G401 (cell line): ENCODE results near the gene ZNF804B. TPM values are rescaled to one million over a fixed set of nuclear protein-coding genes. Genes with fewer than 3 reads are reported as not detected.

Experiments used
- DNase-seq: peaks from one replicate; pipeline ENCODE4 v3.0.0-alpha.2; 2015; ENCODE audit warnings: low spot score
- in situ Hi-C: cut with HindIII; loops from 2 replicates; pipeline ENCODE4 v1.10.0; 2016; ENCODE audit warnings: low sequenced_read_pairs, mixed read lengths
- total RNA-seq: library from RNA; depleted of rRNA; stranded (reverse); fragments of >200 nt; shearing (Covaris generic); gene quantifications from 2 replicates; pipeline ENCODE4 v1.2.3, GENCODE V29; 2014; rRNA removed

The ZNF804B gene
- not detected in 2 replicates for total RNA-seq

GRCh38 chr7:88759230-88760135 lies at the start of gene ZNF804B:
ZNF804B (plus strand) TSS chr7:88759700; CDS start chr7:88759977, 277 bp downstream.
- in situ Hi-C loops, result no loop called here
- DNase-seq, result no peak

DNA sequence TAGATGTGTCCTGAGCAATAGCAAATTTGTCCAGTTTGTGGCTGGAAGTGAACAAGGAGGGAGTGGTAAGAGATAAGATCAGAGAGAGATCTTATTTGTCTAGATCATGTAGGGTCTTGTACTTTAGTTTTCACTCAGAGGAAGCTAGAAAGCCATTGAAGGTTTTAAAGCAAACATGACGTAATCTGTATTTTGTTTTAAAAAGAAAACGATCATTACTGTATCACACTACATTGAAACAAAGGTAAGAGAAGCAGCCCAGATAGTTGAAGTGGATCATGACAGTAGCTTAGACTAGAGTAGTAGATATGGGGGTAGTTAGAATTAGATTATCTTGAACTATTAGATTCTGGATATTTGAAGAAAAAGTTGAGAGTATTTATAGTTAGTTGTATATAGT lies 23.6 kb upstream of the ZNF804B start:
- DNase-seq, result no peak
- in situ Hi-C loops, result no loop called here

DNA sequence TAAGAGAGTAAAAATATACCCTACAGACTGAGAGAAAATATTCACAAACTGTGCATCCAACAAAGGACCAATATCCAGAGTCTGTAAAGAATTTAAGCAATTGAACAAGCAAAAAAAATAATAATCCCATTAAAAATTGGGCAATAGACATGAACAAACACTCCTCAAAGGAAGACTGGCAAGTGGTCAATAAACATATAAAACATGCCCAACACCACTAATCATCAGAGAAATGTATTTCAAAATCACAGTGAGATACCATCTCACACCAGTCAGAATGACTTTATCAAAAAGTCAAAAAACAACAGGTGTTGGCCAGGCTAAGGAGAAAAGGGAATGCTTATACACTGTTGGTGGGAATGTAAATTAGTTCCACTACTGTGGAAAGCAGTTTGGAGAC lies 21.9 kb upstream of the ZNF804B start:
- in situ Hi-C loops, result no loop called here
- no peak for DNase-seq

- DNase-seq, result no peak
- in situ Hi-C loops, result no loop called here
These were observed 13.4 kb upstream of the ZNF804B start for GRCh38 chr7:88746126-88746525.

DNA sequence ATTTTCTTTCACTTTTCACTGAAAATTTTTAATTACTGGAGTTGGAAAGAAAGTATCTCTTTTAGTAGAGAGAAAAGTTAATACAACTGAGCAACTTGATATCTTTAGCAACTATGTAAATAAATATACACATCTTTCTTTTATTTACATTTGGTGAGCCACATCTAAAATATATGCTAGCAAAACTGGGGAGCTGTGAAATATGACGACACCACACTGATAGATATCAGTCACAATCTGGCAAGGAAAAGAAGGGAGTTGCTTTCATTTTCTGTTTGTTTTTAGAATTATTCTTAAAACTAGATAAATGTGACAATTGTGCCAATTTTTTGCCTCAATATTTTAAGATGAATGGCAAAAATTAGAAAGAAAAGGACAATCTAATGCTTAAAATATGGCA lies 2.7 kb upstream of the ZNF804B start:
- in situ Hi-C loops, result no loop called here
- DNase-seq, result no peak

DNA sequence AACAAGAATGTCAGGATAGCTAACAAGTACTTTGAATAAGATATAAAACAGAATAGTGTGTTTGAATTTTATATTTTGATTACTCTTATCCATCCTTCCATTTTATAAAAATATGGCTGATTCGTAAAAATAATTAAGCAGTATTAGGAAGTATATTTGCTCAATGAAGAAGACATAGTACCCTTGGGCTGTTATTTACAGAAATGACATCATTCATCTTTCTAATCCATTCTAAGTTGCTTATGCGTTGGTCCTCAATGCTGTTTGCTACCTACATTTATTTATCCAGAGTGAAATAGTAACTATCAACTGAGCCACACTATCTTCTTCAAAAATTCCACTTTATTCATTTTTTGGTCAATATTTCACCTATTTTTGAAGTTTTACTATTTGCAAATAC lies 2.1 kb upstream of the ZNF804B start:
- DNase-seq, result no peak
- in situ Hi-C loops, result no loop called here

DNA sequence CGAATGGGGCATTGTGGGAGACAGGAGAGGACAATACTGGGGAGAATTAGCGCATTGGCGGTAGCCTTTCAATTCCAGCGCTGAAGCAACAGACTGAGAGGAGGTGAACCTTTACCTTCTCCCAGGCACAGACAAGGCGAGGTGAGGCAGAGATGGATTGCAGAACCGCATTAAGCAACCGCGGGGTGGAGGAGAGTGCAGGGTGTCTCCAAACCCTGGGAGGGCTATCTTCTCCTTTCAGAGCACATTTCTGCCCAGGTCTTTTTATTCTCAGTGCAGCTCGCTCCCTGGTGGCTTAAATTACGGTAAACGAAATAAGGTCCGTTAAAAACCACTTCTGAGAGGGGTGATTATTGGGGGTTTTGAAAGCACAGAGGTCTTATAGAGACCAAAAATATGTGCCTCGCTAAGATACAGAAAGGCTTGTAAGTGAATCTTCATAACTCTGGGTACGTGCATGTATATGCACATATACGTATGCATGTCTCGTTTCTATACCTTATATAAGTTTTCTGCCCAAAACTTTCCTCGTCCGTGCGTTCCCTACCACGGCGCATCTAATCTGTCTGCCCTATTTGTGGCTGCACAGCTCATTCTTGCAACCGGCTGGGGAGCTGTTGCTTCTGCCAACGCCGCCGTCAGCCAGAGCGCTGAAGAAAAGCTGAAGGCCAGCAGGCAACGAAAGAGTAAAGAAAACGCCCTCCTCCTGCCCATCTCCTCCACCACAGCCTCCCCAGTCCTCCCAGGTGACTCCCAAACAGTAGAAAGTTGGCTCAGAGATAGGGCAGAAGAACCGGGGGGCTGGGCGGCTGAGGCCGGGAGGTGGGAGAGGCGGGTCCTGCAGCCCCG lies 895 bp upstream of the ZNF804B start:
- peak; percentile 37 for DNase-seq
- in situ Hi-C loops, result no loop called here

DNA sequence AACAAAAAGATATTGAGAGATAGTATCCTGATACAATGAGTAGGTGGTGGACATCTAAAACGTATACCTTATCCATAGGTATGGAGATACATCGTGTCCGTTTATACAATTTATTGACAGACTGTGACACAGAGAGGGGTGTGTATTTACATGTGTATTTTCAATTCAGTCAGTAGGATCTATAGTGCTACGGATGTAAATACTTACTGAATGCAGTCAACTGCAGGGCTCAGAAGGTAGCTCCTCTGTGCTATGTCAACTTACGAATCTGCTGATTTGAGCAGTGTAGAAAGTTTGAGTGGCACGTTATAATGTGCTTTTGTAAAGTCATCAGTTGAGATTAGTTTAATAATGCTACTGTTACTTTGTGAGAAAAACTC lies 626 bp downstream of the ZNF804B start:
- in situ Hi-C loops, result no loop called here
- no peak for DNase-seq

- DNase-seq, result no peak
- in situ Hi-C loops, result no loop called here
These were observed 2.3 kb downstream of the ZNF804B start for GRCh38 chr7:88761779-88762178.

GRCh38 chr7:88771417-88771816 lies 11.9 kb downstream of the ZNF804B start:
- in situ Hi-C loops, result no loop called here
- DNase-seq, result no peak

DNA sequence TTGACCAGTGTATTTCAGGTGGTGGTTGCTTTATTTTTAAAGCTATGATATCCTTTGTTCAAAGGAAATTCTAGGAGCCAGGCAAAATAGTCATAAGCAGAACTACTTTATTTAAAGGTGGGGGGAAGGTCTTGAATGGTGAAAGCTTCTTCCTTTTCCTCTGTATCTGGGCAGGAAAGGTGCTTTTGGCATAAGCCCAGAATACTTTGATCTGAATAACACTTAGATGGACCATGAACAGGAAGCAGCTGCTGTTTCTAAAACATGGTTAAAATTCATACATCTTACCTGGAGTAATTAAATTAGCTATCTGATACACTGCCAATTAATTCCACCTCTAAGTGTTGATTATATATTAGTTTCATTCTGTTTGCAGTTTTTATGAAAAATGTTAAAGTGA lies 13.3 kb downstream of the ZNF804B start:
- no peak for DNase-seq
- in situ Hi-C loops, result no loop called here

DNA sequence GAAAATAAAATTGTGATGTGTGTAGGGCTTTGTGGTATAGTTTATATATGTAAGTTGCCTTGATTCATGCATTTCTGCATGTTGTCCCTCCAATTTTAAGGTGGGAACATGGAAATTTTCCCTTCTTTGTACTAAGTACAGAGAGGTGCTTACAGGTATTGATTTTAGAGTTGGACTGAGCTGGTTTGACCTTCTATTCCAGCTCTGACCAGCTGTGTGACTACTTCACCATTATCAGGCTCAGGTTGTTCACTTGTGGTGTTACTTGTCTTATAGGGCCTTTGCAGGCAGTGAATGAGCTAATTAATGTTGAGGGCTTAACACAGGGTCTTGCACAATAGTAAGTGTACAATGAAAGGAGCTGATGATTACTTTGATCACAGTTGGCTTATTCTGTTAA lies 16.3 kb downstream of the ZNF804B start:
- DNase-seq, result no peak
- in situ Hi-C loops, result no loop called here

DNA sequence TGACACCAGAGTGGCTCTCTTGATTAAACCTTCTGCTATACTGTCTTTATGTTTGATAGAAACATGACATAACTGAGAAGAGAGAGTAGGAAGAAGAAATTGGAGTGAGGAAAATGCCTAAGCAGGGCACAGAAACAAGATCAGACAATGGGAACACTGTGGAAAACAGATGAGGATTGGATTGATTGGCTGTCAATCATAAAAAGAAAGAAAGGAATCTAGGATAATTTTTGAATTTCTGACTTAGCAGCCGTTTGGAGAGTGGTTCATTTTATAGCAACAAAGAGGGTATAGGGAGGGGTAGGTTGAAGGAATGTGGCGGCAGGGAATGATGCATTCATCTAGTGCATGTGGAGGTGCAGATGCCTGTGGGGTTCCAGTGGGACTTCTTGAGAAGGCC lies 28.3 kb downstream of the ZNF804B start:
- DNase-seq, result no peak
- in situ Hi-C loops, result no loop called here

- peak; percentile 40 for DNase-seq
- in situ Hi-C loops, result no loop called here
These were observed 30.1 kb downstream of the ZNF804B start for GRCh38 chr7:88789480-88790064.

DNA sequence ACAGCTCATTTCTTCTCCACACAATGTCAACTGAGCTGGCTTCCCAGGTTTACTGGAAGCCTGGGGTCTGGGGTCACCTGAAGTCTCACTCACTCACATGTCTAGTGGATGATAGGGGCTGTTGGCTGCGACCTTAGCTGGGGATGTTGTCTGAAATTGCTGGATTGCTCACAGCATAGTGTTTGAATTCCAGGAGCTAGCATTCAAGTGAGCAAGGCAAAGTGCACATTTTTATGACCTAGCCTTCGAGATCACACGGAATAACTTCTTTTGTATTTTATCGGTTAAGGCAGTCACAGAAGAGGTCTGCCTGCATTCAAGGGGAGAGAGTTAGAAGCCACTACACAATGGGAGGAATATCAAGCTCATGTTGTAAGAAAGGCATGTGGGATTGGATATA lies 32.4 kb downstream of the ZNF804B start:
- no peak for DNase-seq
- in situ Hi-C loops, result no loop called here

- DNase-seq, result no peak
- in situ Hi-C loops, result no loop called here
These were observed 32.9 kb downstream of the ZNF804B start for GRCh38 chr7:88792361-88792760.

DNA sequence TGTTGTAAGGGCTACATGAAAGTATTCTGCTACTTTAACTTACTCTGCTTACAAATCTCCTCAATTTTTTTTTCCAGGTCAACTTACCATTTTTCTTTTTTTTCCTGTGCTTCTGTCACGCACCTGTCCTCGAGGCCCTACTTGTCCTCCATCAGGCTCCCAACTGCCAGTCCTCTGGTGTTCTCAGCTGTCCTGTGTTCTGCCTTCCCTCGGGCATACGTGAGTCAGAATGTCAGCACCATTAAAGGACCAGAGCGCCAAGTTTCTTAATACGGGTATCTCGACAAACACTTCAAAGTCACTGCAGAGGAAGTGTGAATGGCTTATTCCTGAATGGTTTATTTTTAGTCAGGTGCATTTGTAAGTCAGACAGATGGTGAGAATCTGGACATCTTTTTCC lies 36.1 kb downstream of the ZNF804B start, which contains the start of gene TEX47:
TSS of gene TEX47 (minus strand) at position 185 of the 400 bp plus-strand sequence. CDS start 795 bp downstream, outside the sequence.
- in situ Hi-C loops, result no loop called here
- peak; percentile 14 for DNase-seq

GRCh38 chr7:88801046-88801445 lies 41.5 kb downstream of the ZNF804B start:
- in situ Hi-C loops, result no loop called here
- DNase-seq, result no peak

DNA sequence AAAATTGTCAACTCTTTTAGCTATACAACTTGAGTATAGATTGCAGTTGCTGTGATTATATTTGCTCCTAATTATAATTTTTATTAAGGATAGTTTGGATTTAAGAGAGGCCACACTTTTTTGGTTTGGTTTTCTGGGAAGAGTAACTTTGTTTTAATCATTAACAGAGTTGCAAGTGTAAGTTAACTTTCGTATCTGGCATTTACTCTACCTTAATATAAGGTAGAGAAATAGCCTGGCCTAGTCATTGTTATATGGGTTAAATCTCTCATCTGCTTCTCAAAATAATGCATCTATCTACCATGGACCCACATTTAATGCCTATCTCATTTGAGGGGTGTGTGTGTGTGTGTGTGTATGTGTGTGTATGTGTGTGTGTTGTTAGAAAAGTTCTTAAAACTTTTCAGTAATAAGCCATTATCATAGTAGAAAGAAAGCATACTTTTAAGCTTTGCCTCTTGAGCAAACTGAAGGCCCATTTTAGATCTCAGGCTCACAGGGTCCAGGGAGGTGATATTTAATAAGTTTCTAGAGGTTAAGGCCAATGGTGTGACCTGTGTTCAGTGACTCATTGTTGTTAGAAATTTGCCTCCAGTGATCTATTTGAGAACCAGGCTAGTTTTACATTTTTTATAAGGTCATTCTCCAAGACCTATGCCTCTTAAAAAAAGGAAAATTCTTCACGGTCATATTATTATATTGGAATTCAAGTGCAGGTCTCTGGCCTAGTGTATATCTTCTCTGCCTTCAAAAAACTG lies 47.0 kb downstream of the ZNF804B start:
- in situ Hi-C loops, result no loop called here
- DNase-seq, result no peak
